ENCODE measurements around the gene RAB19. TPM values are rescaled to one million over a fixed set of nuclear protein-coding genes. Genes with fewer than 3 reads are reported as not detected.
"Not testable (repeated sequence)": the region's sequence is repeated elsewhere in the genome, so short reads cannot be mapped to it uniquely, and the experiment has no call there.

RAB19 gene
- total and polyA plus RNA-seq, 5 experiments from 2014 or later: 5.2 to 7.0 (median 6.5) TPM

DNA sequence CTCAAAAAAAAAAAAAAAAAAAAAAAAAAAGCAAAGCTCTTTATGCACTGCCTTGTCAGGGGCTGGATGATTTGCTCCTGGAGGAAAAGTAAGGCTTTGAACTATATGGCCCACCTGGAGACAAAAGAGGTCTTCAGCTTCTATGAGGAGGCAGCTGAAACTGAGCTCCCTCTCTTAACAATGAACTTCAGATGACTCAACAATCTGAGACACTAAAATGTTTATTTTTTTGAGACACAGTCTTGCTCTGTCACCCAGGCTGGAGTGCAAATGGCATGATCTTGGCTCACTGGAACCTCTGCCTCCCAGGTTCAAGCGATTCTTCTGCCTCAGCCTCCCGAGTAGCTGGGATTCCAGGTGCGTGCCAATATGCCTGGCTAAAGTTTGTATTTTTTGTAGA is 36.7 kb downstream of the RAB19 start:
- no peaks in the 10 kb centered on the region for H3K9me3 Mint-ChIP-seq
- H3K4me3 Mint-ChIP-seq: no peak overlapping the region
- no peaks in the 10 kb centered on the region for H3K27me3 Mint-ChIP-seq
- DNase-seq: no peak
- H3K4me1 Mint-ChIP-seq: no peaks in the 10 kb centered on the region
- H3K27ac Mint-ChIP-seq: no peak overlapping the region
- ATAC-seq: no peak
- POLR2A ChIA-PET: interaction anchor here (0.6 to 0.7 kb wide), 4 partner anchors 17 to 109 kb away, joined by 3 to 7 read pairs (median 4); no protein-coding TSS in a partner anchor
- H3K36me3 Mint-ChIP-seq: no peaks in the 10 kb centered on the region

DNA sequence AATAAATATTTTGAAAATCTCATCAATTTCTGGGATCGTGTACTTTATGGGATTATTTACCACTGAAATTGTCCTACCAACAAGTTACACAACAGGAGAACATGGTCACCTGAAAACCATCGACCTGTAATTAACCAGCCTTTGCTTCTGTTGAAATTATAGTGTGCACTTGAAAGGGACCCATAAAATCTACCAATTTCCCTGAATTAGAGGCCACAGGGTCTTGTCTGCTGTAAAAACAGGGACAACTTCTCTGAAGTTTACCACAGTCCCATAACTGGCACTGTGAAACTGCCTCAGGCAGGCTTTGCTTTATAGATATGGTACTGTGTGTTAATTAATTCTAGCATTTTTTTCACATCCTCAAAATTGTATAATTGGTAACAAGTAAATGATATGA is 37.7 kb downstream of the RAB19 start:
- no peak for ATAC-seq
- no peak for DNase-seq
- H3K27ac Mint-ChIP-seq: no peak overlapping the region
- H3K36me3 Mint-ChIP-seq: no peaks in the 10 kb centered on the region
- no peak overlapping the region for H3K4me3 Mint-ChIP-seq
- H3K9me3 Mint-ChIP-seq: no peaks in the 10 kb centered on the region
- POLR2A ChIA-PET: interaction anchor here (0.6 kb wide), 1 partner anchor 883 kb away, joined by 4 read pairs; no protein-coding TSS in a partner anchor
- H3K27me3 Mint-ChIP-seq: no peaks in the 10 kb centered on the region
- H3K4me1 Mint-ChIP-seq: peaks cover 0 to 2% (median 0%) of the 10 kb centered on the region in 4 donors

DNA sequence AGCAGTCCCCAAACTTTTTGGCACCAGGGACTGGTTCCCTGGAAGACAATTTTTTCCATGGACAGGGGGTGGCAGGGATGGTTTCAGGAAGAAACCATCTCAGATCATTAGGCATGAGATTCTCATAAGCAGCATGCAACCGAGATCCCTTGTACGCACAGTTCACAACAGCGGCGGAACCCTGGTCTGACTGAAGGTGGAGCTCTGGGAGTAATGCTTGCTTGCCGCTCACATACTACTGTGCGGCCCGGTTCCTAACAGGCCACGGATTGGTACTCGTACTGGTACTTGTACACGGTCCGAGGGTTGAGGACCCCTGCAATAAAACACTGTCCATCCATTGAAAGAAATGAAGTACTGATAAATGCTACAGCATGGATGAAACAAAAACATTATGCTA is 42.6 kb downstream of the RAB19 start:
- no peak for ATAC-seq
- POLR2A ChIA-PET: no interaction called here
- peak overlapping the region in 2 of 10 donors; percentile 37 to 53 for H3K27ac Mint-ChIP-seq

DNA sequence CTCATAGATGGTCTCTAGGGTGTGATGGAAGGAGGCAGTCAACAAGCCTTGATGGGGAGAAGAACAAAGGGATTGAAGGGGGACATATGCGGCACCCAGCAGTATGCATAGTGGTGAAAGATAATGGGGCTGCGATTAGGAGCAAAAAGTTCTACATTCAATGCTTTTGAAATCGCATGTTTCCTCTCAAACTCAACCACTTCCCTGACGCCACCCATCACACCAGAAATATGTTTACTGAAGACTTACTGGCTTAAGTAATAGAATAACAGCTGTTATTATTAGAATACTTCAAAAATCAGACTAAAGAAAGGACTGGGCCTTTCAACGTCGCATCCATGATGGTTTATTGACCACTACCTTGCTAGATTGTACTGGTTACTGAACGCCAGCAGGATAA is 44.0 kb downstream of the RAB19 start:
- Mint-ChIP-seq H3K36me3 (peaks cover 0 to 12% (median 0%) of the 10 kb centered on the region in 3 donors), H3K4me1 (peaks cover 7 to 39% (median 32%) of the 10 kb centered on the region in 4 donors), H3K4me3 (no peak overlapping the region), H3K27ac (peak overlapping the region in 3 of 10 donors; percentile 6 to 51 (median 33)), H3K9me3 (no peaks in the 10 kb centered on the region), H3K27me3 (no peaks in the 10 kb centered on the region)
- POLR2A ChIA-PET: no interaction called here
- DNase-seq (no peak), ATAC-seq (no peak)

More for the DNA sequence above, 42.6 kb downstream of the RAB19 start:
- no peak for DNase-seq
- Mint-ChIP-seq H3K4me3 (no peak overlapping the region), H3K4me1 (peaks cover 4 to 31% (median 20%) of the 10 kb centered on the region in 4 donors), H3K36me3 (no peaks in the 10 kb centered on the region), H3K27me3 (no peaks in the 10 kb centered on the region), H3K9me3 (no peaks in the 10 kb centered on the region)

DNA sequence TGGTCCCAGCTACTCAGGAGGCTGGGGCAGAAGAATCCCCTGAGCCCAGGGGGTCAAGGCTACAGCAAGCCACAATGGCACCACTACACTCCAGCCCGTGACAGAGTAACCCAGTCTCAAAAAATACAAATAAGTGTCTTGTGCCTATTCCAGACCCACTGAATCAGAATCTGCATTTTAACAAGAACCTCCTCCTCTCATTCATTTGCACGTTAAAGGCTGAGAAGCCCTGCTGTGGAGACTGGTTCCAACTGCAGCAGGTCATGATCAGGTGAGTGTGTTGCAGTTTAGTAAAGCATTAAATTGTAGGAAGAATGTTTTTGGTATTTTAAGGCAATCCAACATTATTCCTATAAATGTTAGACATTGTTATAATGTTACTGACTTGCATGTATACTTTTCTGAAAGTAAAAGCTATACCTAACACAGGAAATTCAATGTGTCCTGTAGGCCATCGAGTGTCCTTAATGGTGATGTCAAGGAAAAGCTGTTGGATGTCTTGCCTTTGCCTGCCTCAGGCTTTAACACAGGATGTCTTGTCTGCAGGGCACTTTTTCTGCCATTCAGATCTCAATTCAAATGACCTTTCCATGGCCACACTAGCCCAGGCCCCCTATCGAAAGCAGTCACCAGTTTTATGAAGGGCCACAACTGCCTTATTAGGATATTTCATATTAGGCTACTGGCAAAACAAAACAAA is 45.1 kb downstream of the RAB19 start:
- no peaks in the 10 kb centered on the region for H3K9me3 Mint-ChIP-seq
- POLR2A ChIA-PET: no interaction called here
- DNase-seq: no peak
- no peak overlapping the region for H3K4me3 Mint-ChIP-seq
- peaks cover 9 to 39% (median 33%) of the 10 kb centered on the region in 4 donors for H3K4me1 Mint-ChIP-seq
- no peaks in the 10 kb centered on the region for H3K27me3 Mint-ChIP-seq
- peak overlapping the region in 1 of 10 donors; percentile 29 for H3K27ac Mint-ChIP-seq
- peaks cover 0 to 22% (median 3%) of the 10 kb centered on the region in 3 donors for H3K36me3 Mint-ChIP-seq
- ATAC-seq: no peak

DNA sequence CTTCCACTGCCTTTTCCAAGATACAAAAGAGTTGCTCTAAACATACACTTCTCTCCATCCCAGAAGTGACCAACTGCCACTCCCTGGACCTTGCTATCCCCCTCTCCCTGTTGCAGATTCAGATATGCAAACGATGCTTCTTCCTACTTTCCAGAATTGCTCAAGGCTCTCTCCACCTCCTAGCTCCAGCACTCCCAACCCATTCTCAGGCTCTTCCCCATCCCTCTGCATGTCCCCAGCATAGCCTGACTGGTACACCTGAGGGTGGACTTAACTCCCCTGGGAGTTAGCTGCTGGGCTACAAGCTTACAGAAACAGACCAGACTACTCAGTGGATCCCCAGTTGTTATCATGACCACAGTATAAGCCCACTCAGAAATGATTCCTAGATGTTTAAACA is 47.9 kb downstream of the RAB19 start:
- ATAC-seq: no peak
- Mint-ChIP-seq H3K27me3 (no peaks in the 10 kb centered on the region), H3K4me1 (peaks cover 12 to 45% (median 42%) of the 10 kb centered on the region in 4 donors), H3K27ac (peak overlapping the region; percentile 2 to 89 (median 72)), H3K4me3 (no peak overlapping the region), H3K9me3 (no peaks in the 10 kb centered on the region), H3K36me3 (peaks cover 9 to 50% (median 10%) of the 10 kb centered on the region in 3 donors)
- no peak for DNase-seq
- POLR2A ChIA-PET: no interaction called here

DNA sequence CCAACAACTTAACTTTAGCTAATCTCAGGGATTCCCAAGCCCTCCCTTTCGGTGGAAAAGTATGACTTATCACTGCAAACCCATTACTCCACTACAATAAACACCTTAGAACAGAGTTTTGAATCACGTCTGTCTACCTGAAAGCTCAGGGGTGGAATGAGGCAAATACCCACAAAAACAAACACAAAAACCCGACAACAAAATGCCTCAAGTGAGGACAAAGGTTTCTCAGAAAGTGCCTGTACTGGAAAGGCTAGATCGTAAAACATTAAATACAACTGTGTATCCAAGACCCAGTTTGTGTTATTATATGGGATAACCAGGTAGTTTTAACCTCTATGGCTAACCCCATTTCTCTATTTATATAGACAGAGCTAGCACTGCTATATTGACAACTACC is 49.4 kb downstream of the RAB19 start:
- Mint-ChIP-seq H3K4me3 (no peak overlapping the region), H3K27ac (peak overlapping the region in 2 of 10 donors; percentile 15 to 78), H3K4me1 (peaks cover 13 to 44% (median 37%) of the 10 kb centered on the region in 4 donors), H3K27me3 (no peaks in the 10 kb centered on the region), H3K36me3 (peaks cover 9 to 65% (median 10%) of the 10 kb centered on the region in 3 donors), H3K9me3 (no peaks in the 10 kb centered on the region)
- ATAC-seq: no peak
- DNase-seq: no peak
- POLR2A ChIA-PET: interaction anchor here (0.6 kb wide), 1 partner anchor 100 kb away, joined by 3 read pairs; no protein-coding TSS in a partner anchor

DNA sequence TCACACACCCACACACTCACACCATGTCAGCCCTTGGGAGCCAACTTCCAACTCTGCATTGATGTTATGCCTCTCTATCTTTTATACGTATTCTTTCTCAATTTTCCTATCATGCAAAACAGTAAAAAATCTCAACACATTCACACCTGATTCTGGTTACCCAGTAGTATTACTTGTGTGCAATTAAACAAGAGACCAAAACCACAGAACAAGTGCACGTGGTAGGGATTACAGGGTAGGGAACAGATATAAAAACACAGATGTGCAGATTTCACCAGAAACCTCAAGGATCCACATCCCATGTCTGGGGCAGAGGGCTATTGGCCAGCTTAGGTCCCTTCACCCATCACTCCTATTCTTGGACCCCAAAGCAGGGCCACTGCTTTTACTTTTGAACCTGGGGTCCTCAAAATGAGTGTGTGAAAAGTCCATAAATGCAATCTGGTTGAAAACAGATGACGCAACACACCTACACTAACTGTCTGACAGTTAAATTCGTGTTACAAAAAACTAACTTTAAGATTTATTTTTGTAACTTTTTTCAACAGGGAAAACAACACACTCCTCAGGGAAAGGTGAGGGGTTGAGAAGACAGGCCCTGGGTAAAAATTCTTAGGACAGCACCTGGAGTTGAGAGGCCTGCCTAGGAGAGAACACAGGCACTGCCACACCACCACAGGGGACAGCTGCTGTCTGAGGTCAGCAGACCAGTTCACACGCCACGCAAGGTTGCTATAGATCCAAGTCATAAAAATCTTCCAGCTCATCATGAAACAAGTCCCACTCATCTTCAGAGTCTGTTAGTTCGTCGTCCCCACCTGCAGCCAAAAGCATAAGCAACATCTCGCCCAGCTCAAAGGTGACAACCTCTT is 50.2 kb downstream of the RAB19 start:
- H3K9me3 Mint-ChIP-seq, ATAC-seq, H3K27me3 Mint-ChIP-seq, POLR2A ChIA-PET, H3K4me3 Mint-ChIP-seq, DNase-seq: not testable (repeated sequence)
- Mint-ChIP-seq H3K27ac (peak overlapping the region in 9 of 10 donors; percentile 8 to 82 (median 54)), H3K36me3 (peaks cover 9 to 73% (median 10%) of the 10 kb centered on the region in 3 donors), H3K4me1 (peaks cover 16 to 49% (median 39%) of the 10 kb centered on the region in 4 donors)

DNA sequence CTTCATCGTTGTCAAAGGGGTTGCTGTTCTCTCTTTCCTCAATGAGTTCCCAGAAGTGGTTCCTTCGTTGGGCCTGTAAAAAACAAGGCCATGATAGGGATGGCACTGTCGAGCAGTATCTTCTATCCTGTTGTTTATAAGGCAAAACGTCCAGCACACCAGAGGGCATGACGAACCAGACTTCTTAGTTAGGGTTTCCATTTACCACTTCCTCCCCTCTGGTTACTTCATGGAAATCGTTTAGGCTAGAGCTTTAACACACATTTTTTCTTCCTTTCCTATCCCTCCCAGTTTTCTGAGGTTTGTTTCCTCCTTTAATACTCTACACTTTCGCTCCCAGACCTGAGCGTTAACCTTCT is 50.8 kb downstream of the RAB19 start:
- Mint-ChIP-seq H3K4me1 (peaks cover 17 to 47% (median 40%) of the 10 kb centered on the region in 4 donors), H3K27ac (peak overlapping the region in 9 of 10 donors; percentile 8 to 82 (median 54)), H3K36me3 (peaks cover 9 to 79% (median 10%) of the 10 kb centered on the region in 3 donors), H3K4me3 (no peak overlapping the region), H3K9me3 (no peaks in the 10 kb centered on the region), H3K27me3 (no peaks in the 10 kb centered on the region)
- ATAC-seq: no peak
- no peak for DNase-seq
- POLR2A ChIA-PET: no interaction called here

DNA sequence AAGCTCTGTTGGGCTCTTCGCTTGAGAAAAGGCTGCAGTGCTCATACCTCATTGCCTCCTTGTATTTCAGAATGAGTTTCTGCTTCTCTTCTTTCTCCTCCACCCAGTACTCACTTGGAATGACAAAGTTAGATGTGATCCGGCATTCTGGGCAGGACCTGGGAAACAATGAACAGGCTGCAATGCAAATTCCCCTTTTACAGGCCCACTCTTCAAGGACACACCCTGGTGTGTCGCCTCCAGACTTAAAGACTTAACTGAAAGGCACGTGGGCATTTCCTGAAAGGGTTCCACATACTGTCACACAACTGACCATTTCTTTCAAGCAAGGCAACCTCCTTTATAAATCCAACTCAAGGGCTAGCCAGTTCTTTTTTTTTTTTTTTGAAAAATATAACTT is 51.9 kb downstream of the RAB19 start:
- H3K4me1 Mint-ChIP-seq: peaks cover 17 to 41% (median 37%) of the 10 kb centered on the region in 4 donors

DNA sequence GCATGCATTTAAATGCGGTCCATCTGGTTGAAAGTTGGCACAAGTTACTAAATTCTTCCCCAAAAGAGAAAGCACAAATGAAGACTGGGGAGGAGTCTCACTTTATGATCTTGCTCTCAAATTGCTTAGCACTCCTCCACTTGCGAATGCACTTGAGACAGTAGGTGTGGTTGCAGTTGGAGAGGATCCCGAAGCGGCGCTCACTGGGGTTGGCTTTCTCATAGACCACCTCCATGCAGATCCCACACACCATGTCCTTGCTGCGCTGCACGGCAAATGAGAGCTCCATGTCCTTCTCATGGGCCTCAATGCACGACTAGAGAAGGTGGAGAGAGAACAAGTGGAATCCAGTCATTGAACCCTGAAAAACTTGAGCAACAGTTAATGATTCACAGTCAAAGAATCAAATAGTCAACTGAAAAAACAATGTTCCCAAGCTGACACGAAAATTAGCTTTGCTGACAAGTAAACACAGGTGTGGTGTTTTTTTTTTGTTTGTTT is 52.7 kb downstream of the RAB19 start:
- POLR2A ChIA-PET: interaction anchor here (0.7 kb wide), 1 partner anchor 126 kb away, joined by 7 read pairs; no protein-coding TSS in a partner anchor
- DNase-seq (no peak), ATAC-seq (no peak)
- H3K27me3 Mint-ChIP-seq: no peaks in the 10 kb centered on the region
- H3K4me1 Mint-ChIP-seq: peaks cover 16 to 40% (median 32%) of the 10 kb centered on the region in 4 donors
- H3K27ac Mint-ChIP-seq: peak overlapping the region in 1 of 10 donors; percentile 33
- no peaks in the 10 kb centered on the region for H3K9me3 Mint-ChIP-seq
- peaks cover 10 to 97% (median 11%) of the 10 kb centered on the region in 3 donors for H3K36me3 Mint-ChIP-seq
- no peak overlapping the region for H3K4me3 Mint-ChIP-seq

More for the DNA sequence above, 51.9 kb downstream of the RAB19 start:
- H3K27me3 Mint-ChIP-seq: no peaks in the 10 kb centered on the region
- ATAC-seq (no peak), DNase-seq (no peak)
- no peak overlapping the region for H3K4me3 Mint-ChIP-seq
- H3K27ac Mint-ChIP-seq: peak overlapping the region in 3 of 10 donors; percentile 20 to 41 (median 40)
- POLR2A ChIA-PET: interaction anchor here (0.7 kb wide), 1 partner anchor 125 kb away, joined by 7 read pairs; no protein-coding TSS in a partner anchor
- H3K9me3 Mint-ChIP-seq: no peaks in the 10 kb centered on the region
- H3K36me3 Mint-ChIP-seq: peaks cover 9 to 89% (median 10%) of the 10 kb centered on the region in 3 donors

DNA sequence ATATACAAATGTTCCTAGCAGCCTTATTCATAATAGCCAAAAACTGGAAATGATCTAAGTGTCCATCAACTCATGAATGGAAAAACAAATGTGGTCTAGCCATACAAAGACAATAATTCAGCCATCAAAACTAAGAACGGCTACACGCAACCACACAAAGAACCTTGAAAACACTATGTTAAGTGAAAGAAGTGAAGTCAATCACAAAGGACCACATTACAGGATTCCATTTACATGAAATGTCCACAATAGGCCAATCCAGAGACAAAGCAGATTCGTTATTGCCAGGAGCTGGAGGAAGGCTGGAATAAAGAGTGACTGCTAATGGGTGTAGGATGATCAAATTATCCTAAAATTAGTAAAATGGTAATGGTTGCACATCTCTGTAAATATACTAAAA is 54.3 kb downstream of the RAB19 start:
- no peak for ATAC-seq
- POLR2A ChIA-PET: no interaction called here

More for the DNA sequence above, 54.3 kb downstream of the RAB19 start:
- Mint-ChIP-seq H3K9me3 (no peaks in the 10 kb centered on the region), H3K4me1 (peaks cover 13 to 31% (median 26%) of the 10 kb centered on the region in 4 donors), H3K36me3 (peaks cover 9 to 96% (median 10%) of the 10 kb centered on the region in 3 donors), H3K27ac (peak overlapping the region in 1 of 10 donors; percentile 35), H3K27me3 (no peaks in the 10 kb centered on the region), H3K4me3 (peak overlapping the region in 1 of 10 donors; percentile 34)
- DNase-seq: no peak
